ENCODE measurements around the gene CLPSL1. TPM values are rescaled to one million over a fixed set of nuclear protein-coding genes. Genes with fewer than 3 reads are reported as not detected.
A peak's percentile ranks its signal among the peaks of the same experiment; 100 is the strongest.
"Not testable (repeated sequence)": the region's sequence is repeated elsewhere in the genome, so short reads cannot be mapped to it uniquely, and the experiment has no call there.

Gene CLPSL1
- total RNA-seq (2014; rRNA removed; shearing (Covaris generic)) = not detected in 2 replicates

GRCh38 chr6:35780719-35781118 lies at the start of gene CLPSL1:
Gene CLPSL1, plus strand, starts transcription at chr6:35781019. Its CDS starts 92 bp downstream, at chr6:35781111.
- H3K4me3 ChIP-seq (ENCODE audit: insufficient read depth, low read depth, low read length) = no peak within 1 kb of the TSS
- no peaks in the 10 kb centered on the region for H3K36me3 ChIP-seq (replicated peaks; ENCODE audit: control insufficient read depth, insufficient read depth, low read length)
- H3K27me3 ChIP-seq (ENCODE audit: control insufficient read depth, insufficient read depth, low read length) = peaks cover 5% of the 10 kb centered on the region
- peak; percentile 17 for DNase-seq

GRCh38 chr6:35731414-35731735 lies 49.4 kb upstream of the CLPSL1 start:
- peak overlapping the region; percentile 77 for H3K4me3 ChIP-seq (ENCODE audit: insufficient read depth, low read depth, low read length)
- no peaks in the 10 kb centered on the region for H3K36me3 ChIP-seq (replicated peaks; ENCODE audit: control insufficient read depth, insufficient read depth, low read length)
- peak; percentile 98 for DNase-seq
- H3K27me3 ChIP-seq (ENCODE audit: control insufficient read depth, insufficient read depth, low read length) = no peaks in the 10 kb centered on the region; the same call in 1 of the 2 replicates

- DNase-seq = peak; percentile 98
- Histone ChIP-seq H3K4me3 (ENCODE audit: insufficient read depth, low read depth, low read length) (peak overlapping the region; percentile 77), H3K27me3 (ENCODE audit: control insufficient read depth, insufficient read depth, low read length) (no peaks in the 10 kb centered on the region; the same call in 1 of the 2 replicates), H3K36me3 (replicated peaks; ENCODE audit: control insufficient read depth, insufficient read depth, low read length) (no peaks in the 10 kb centered on the region)
These were observed 48.9 kb upstream of the CLPSL1 start for GRCh38 chr6:35731736-35732532.

- DNase-seq = no peak
- H3K27me3 ChIP-seq (ENCODE audit: control insufficient read depth, insufficient read depth, low read length) = no peaks in the 10 kb centered on the region
- no peaks in the 10 kb centered on the region for H3K36me3 ChIP-seq (replicated peaks; ENCODE audit: control insufficient read depth, insufficient read depth, low read length)
- no peak overlapping the region for H3K4me3 ChIP-seq (ENCODE audit: insufficient read depth, low read depth, low read length)
These were observed 47.2 kb upstream of the CLPSL1 start for GRCh38 chr6:35733633-35734032.

- H3K27me3 ChIP-seq (ENCODE audit: control insufficient read depth, insufficient read depth, low read length); DNase-seq; H3K4me3 ChIP-seq (ENCODE audit: insufficient read depth, low read depth, low read length); H3K36me3 ChIP-seq (replicated peaks; ENCODE audit: control insufficient read depth, insufficient read depth, low read length): not testable (repeated sequence)
These were observed 46.5 kb upstream of the CLPSL1 start for GRCh38 chr6:35734319-35734718.

- no peaks in the 10 kb centered on the region for H3K27me3 ChIP-seq (ENCODE audit: control insufficient read depth, insufficient read depth, low read length)
- H3K4me3 ChIP-seq (ENCODE audit: insufficient read depth, low read depth, low read length) = no peak overlapping the region
- H3K36me3 ChIP-seq (replicated peaks; ENCODE audit: control insufficient read depth, insufficient read depth, low read length) = no peaks in the 10 kb centered on the region
- DNase-seq = peak; percentile 13
These were observed 45.4 kb upstream of the CLPSL1 start for GRCh38 chr6:35735452-35735851.

- Histone ChIP-seq H3K36me3 (replicated peaks; ENCODE audit: control insufficient read depth, insufficient read depth, low read length) (no peaks in the 10 kb centered on the region), H3K27me3 (ENCODE audit: control insufficient read depth, insufficient read depth, low read length) (no peaks in the 10 kb centered on the region), H3K4me3 (ENCODE audit: insufficient read depth, low read depth, low read length) (no peak overlapping the region)
- DNase-seq = peak; percentile 92
These were observed 44.4 kb upstream of the CLPSL1 start for GRCh38 chr6:35736253-35736894.

GRCh38 chr6:35736982-35737412 lies 43.8 kb upstream of the CLPSL1 start, which contains the start of gene ARMC12:
Gene ARMC12, plus strand, starts transcription at chr6:35737032. Its CDS starts 77 bp downstream, at chr6:35737109.
- Histone ChIP-seq H3K4me3 (ENCODE audit: insufficient read depth, low read depth, low read length) (no peak within 1 kb of the TSS), H3K27me3 (ENCODE audit: control insufficient read depth, insufficient read depth, low read length) (no peaks in the 10 kb centered on the region), H3K36me3 (replicated peaks; ENCODE audit: control insufficient read depth, insufficient read depth, low read length) (no peaks in the 10 kb centered on the region)
- DNase-seq = no peak

GRCh38 chr6:35737413-35738211 lies 43.2 kb upstream of the CLPSL1 start:
- H3K27me3 ChIP-seq (ENCODE audit: control insufficient read depth, insufficient read depth, low read length) = no peaks in the 10 kb centered on the region
- no peak overlapping the region for H3K4me3 ChIP-seq (ENCODE audit: insufficient read depth, low read depth, low read length)
- DNase-seq = peak; percentile 52
- no peaks in the 10 kb centered on the region for H3K36me3 ChIP-seq (replicated peaks; ENCODE audit: control insufficient read depth, insufficient read depth, low read length)

- Histone ChIP-seq H3K27me3 (ENCODE audit: control insufficient read depth, insufficient read depth, low read length) (no peaks in the 10 kb centered on the region), H3K36me3 (replicated peaks; ENCODE audit: control insufficient read depth, insufficient read depth, low read length) (no peaks in the 10 kb centered on the region), H3K4me3 (ENCODE audit: insufficient read depth, low read depth, low read length) (no peak overlapping the region)
- DNase-seq = peak; percentile 62
These were observed 40.9 kb upstream of the CLPSL1 start for GRCh38 chr6:35739645-35740524.

GRCh38 chr6:35742842-35743241 lies 38.0 kb upstream of the CLPSL1 start:
- no peaks in the 10 kb centered on the region for H3K27me3 ChIP-seq (ENCODE audit: control insufficient read depth, insufficient read depth, low read length)
- H3K36me3 ChIP-seq (replicated peaks; ENCODE audit: control insufficient read depth, insufficient read depth, low read length) = no peaks in the 10 kb centered on the region
- H3K4me3 ChIP-seq (ENCODE audit: insufficient read depth, low read depth, low read length) = no peak overlapping the region
- peak; percentile 36 for DNase-seq

GRCh38 chr6:35745509-35745908 lies 35.3 kb upstream of the CLPSL1 start:
- Histone ChIP-seq H3K36me3 (replicated peaks; ENCODE audit: control insufficient read depth, insufficient read depth, low read length) (no peaks in the 10 kb centered on the region), H3K27me3 (ENCODE audit: control insufficient read depth, insufficient read depth, low read length) (no peaks in the 10 kb centered on the region), H3K4me3 (ENCODE audit: insufficient read depth, low read depth, low read length) (no peak overlapping the region)
- DNase-seq = no peak

- Histone ChIP-seq H3K4me3 (ENCODE audit: insufficient read depth, low read depth, low read length) (no peak overlapping the region), H3K27me3 (ENCODE audit: control insufficient read depth, insufficient read depth, low read length) (no peaks in the 10 kb centered on the region), H3K36me3 (replicated peaks; ENCODE audit: control insufficient read depth, insufficient read depth, low read length) (no peaks in the 10 kb centered on the region)
- no peak for DNase-seq
These were observed 34.3 kb upstream of the CLPSL1 start for GRCh38 chr6:35746516-35746915.

GRCh38 chr6:35747877-35748276 lies 32.9 kb upstream of the CLPSL1 start:
- DNase-seq = no peak
- no peaks in the 10 kb centered on the region for H3K36me3 ChIP-seq (replicated peaks; ENCODE audit: control insufficient read depth, insufficient read depth, low read length)
- no peak overlapping the region for H3K4me3 ChIP-seq (ENCODE audit: insufficient read depth, low read depth, low read length)
- no peaks in the 10 kb centered on the region for H3K27me3 ChIP-seq (ENCODE audit: control insufficient read depth, insufficient read depth, low read length)
